T47D (cell line): ENCODE results near the gene PERCC1.

ENCODE experiments used
- DNase-seq, 2 experiments: peaks; one replicate each; pipeline versions ENCODE4 v3.0.0 to v3.0.0-alpha.2; 2011 to 2012; ENCODE audit warnings: low read depth in 1 of 2, low spot score in 1 of 2
- JUND ChIP-seq: IDR thresholded peaks from 2 replicates; pipeline ENCODE4 v1.6.1; 2012; ENCODE audit warnings: low read depth
- in situ Hi-C: cut with HindIII; loops from 2 replicates; pipeline ENCODE4 v1.10.0; 2016; ENCODE audit warnings: low sequenced_read_pairs, low pct_unique_long_range_greater_than_20kb

PERCC1 gene

DNA sequence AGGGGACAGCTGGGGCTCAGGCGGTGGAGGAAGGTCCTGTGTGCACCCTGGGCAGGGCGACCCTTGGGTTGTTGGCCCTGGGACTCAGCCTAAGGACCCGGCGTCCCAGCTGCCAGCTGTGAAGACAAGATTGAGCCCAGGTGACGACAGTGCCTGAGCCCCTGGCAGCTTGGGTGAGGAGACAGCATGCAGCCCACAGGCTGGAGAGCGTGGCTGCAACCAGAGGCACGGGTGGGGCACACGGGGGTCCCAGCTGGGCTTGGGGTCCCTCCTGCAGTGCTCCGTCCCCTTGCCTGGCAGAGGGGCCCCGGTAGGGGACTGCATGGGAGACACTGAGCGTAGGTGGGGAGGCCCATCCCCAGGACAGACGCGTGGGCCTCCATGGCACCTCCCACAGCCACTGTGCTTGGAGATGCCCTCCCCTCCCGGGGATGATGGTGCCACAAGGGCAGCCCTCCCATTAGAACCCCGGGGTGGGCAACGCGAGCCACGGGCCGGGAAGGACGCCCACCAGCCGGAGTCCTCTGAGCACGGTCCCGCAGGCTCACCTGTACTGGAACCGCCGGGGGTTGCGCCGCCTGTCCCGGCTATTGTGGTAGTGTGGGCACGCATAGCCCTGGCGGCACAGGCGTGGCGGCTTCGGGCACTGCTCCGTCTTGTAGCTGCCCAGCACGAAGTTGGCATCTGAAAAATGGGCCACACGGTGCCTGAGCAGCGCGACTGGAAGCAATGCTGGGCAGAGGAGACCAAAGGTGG lies 31.9 kb upstream of the PERCC1 start:
- in situ Hi-C loops, result no loop called here
- no peak for DNase-seq
- TF ChIP-seq JUND, result no peak

DNA sequence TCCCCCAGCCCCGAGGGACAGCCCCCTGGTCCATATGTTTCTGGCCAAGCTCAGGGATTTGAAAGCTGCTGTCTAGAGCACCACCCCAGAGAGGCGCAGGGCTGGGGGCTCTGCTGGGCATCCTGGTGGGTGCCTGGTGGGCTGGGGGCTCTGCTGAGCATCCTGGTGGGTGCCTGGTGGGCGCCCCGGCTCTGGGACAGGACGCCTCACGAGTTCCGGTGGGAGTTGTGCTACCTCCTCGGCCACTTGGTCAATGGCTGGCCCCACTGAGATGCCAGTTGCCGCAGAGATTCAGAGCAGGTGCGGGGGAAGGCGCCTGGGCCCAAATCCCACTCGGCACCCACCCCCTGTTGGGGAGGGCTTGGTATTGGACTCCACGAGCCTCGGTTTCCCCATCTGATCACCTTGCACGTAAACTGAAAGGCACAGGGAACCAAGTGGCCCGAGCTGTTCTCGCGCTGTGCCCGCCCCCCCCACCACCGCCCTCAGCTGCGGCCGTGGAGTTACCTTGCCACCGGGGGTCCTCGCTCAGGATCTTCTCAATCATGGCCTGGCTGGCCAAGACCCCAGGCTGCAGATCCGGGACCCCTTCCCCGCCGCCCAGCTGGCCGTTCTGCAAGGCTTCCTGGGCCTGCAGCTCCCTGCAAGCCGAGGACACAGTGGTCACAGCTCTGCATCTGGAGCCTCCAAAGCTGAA lies 29.7 kb upstream of the PERCC1 start:
- in situ Hi-C loops, result no loop called here
- no peak for DNase-seq
- no peak for TF ChIP-seq JUND

DNA sequence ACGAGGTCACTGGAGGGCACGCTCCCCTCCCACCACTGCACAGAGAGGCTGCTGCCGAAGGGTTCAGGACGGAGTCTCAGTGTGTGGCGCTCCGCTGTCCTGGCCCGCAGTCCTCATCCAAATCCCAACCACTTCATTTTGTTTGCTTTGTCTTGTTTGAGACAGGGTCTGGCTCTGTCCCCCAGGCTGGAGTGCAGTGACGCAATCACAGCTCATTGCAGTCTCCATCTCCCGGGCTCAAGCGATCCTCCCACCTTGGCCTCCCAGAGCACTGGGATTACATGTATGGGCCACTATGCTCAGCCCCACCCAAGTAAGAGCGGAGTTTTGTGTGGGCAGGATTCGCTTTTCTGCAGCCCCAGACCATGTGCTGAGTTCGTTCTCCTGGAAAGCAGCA lies 29.1 kb upstream of the PERCC1 start:
- in situ Hi-C loops, result no loop called here
- TF ChIP-seq JUND, result no peak
- DNase-seq, result no peak

DNA sequence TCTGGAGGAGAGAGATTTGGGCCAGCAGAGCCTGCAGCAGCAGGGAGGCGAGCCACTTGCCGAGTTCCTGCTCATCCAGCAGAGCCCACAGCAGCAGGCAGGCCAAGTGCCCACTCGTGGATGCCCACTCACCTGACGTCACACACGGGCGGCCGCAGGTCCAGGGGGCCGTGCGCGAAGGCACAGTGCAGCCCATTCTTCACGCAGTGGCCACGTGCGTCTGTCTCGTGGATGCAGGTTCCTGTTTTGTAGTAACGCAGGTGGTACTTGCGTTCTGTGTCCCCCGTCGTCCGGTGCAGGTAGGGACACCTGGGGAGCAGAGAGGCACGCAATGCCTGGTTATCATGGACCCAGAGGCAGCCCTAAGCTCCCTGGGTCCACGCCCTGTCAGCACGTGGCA lies 27.8 kb upstream of the PERCC1 start:
- no peak for DNase-seq
- in situ Hi-C loops, result no loop called here
- no peak for TF ChIP-seq JUND

DNA sequence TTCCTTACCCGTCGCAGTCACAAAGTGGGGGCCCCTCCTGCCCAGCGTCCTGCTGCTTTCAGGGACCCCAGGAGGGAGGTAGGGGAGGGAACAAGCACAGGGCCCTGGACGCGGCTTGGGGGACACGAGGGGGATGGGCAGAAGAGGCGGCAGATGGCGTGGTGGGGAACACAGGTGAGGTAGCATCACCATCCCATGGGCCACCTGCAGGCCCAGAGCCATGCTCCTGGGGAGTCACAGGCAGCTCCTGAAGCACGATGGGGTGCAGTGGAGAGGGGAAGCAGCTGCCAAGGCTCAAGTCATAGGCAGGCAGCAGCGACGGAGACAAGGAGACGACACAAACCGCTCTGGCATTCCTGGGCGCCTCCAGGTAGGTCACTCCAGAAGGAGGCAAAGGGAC lies 27.1 kb upstream of the PERCC1 start:
- in situ Hi-C loops, result no loop called here
- DNase-seq, result no peak
- TF ChIP-seq JUND, result no peak

DNA sequence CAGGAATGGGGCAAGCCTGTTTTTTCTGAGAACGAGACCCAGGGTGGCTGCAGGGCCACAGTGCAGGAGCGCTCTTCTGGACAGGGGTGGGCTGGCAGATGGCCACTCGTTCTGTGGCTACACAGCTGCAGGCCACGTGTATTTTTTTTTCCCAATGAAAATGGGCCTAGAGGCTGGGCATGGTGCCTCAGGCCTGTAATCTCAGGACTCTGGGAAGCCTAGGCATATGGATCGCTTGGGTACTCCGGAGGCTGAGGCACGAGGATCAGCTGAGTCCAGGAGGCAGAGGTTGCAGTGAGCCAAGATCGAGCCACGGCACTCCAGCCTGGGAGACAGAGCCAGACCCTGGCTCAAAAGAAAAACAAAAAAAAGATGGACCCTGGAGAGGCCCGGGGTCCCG lies 23.1 kb upstream of the PERCC1 start:
- in situ Hi-C loops, result no loop called here
- TF ChIP-seq JUND, result no peak
- DNase-seq, result no peak

DNA sequence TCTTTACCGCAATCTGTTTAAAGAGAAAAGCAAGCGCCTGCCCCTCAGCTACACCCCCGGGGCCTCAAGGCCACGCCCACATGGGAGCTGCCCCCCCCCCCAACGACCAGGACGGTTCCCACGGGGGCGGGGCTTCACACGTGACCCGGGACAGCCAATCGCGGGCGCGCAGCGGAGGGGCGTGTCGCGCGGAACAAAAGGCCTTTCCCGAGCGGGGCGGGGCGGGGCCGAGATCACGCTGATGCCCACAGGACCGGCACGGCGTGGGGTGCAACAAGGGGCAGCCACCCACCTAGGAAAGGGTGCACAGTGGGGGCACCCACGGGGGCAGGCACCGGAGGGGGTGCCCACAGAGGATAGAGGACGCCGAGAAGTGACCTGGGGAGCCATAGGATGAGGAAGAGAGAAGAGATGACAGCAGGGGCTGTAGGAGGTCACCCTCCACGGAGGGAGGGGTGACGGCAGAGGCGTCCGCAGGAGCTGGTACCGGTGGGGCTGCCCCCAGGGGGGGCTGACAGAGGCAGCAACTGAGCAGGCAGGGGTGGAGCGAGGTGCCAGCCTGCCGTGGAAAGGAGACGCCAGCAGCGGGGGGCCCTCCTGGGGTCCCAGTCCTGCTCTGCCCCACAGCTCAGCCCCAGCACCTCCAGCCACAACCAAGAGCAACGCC lies 22.6 kb upstream of the PERCC1 start:
- TF ChIP-seq JUND, result no peak
- in situ Hi-C loops, result no loop called here
- peak; percentile 87 to 94 for DNase-seq

DNA sequence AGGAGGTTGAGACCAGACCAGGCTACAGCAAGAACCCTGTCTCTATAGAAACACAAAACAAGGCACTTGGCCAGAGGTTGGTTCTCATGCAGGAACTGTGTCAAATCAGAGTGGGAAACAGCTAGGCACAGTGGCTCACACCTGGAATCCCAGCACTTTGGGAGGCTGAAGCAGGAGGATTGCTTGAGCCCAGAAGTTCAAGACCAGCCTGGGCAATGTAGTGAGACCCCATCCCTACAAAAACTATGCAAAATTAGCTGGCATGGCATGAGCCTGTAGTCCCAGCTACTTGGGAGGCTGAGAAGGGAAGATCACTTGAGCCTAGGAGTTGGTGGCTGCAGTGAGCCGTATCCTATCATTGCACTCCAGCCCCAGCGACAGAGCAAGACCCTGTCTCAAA lies 18.0 kb upstream of the PERCC1 start:
- no peak for TF ChIP-seq JUND
- in situ Hi-C loops, result no loop called here
- no peak for DNase-seq

DNA sequence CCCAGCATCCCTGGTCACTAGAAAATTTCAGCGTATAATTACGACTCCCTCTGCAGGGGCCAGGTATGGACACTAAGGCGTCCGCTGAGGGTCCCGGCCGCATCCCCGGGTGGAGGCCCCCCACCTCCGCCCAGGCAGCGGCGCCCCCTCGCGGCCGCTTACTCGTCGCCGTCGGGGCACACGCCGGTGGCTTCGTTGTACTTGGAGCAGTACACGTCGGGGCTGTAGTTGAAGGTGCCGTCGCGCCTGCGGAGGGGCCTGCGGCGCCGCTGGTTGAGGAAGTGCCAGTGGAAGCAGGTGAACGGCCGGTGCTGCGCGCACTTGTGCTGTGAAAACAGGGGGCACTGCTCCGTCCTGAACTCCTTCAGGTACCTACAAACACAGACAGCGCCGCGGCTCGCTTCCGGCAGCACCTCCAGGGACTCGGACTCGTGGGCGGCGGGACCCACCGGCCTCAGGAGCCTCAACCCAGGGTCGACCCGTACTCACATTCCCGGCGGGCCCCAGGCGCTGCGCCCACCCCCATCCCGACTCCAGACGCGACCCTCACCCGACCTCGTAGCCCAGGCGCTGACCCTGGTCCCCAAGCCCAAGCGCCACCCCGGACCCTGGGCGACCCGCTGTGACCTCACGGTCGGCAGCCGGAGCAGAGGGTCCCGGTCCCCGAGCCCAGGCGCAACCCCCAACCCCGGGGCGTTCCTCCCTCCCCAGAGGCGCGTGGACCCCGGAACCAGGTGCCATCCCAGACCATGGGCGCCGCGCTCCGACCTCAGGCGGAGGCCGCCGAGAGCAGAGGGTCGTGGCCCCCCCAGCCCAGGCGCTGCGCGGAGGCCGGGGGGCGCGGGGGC lies 17.0 kb upstream of the PERCC1 start:
- DNase-seq, result peak in 1 of 2 experiments; percentile 71
- in situ Hi-C loops, result no loop called here

DNA sequence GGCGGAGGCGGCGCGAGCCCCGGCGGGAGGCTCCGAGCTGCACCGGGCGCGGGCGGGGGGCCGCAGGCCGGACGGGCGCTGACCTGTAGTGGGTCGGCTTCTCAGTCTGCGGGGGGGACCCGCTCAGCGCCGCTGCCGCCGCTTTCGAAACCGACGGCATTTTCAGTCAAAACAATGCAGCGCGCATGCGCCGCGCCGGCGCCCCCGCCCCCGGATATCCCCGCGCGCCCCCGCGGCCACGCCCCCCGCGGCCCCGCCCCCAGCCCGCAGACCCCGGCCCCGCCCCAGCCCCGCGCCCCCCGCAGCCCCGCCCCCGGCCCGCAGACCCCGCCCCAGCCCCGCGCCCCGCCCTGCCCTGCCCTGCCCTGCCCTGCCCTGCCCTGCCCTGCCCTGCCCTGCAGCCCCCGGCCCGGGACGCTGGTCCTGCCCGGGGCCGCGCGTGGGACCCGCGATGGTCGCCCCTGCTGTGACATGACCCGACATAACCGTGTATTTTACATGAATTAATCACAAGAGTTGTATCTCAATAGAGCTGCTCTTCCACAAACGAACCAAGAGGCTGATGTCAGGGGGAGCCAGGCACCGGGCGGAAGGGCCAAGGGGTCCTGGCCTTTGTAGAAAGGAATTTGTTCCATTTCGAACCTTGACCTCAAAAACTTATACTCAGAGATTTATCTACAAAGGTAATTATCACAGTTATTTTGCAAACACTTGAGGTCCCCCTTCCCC lies 16.2 kb upstream of the PERCC1 start, which contains the start of gene UNKL:
UNKL (minus strand) TSS at position 173 of the 729 bp plus-strand sequence; CDS start at position 160, 13 bp downstream.
- in situ Hi-C loops, result no loop called here
- peak in 1 of 2 experiments; percentile 61 for DNase-seq
- no peak for TF ChIP-seq JUND

More for the DNA sequence above, 17.0 kb upstream of the PERCC1 start:
- no peak for TF ChIP-seq JUND

DNA sequence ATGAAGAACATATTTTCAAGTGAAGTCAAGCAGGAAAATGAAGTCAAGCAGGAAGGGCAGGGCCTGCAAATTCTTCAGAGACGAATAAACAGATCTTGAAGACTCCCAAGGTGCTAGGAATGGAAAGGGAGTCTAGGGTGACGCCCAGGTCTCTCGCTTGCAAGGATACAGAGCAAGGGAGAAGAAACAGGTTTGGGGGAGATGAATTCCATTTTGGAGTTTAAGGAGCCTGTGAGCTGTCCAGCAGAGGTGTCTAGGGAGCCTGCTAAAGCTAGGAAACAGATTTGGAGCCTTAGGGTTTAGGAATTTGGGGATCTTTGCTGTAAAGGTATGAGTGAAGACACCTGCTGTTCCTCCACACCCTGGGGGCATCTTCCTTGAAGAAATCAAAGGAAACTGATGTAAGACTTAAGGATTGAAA lies 14.3 kb upstream of the PERCC1 start:
- in situ Hi-C loops, result no loop called here
- TF ChIP-seq JUND, result no peak
- DNase-seq, result peak in 1 of 2 experiments; percentile 77

DNA sequence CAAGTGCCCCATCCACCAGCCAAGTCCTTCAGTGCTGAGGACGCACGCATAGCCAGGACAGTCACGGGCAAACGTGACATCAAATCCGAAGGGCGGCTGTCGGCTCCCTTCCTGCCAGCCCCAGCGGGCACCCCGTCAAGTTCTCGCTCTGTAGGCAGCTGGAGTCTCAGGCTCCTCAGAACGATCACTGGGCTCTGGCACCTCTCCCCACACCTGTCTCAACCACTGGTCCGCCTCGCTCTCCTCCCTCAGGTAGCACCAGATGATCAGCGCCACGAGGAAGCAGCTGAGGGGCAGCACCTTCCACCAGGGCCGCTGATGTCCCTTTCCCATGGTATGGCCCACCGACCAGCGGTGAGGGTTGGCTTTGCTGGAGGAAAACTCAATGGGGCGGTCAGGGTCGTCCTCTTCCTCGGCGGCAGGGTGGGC lies 10.8 kb upstream of the PERCC1 start:
- in situ Hi-C loops, result no loop called here
- no peak for DNase-seq
- no peak for TF ChIP-seq JUND
